ENCODE data around the gene ARHGAP25.

DNA sequence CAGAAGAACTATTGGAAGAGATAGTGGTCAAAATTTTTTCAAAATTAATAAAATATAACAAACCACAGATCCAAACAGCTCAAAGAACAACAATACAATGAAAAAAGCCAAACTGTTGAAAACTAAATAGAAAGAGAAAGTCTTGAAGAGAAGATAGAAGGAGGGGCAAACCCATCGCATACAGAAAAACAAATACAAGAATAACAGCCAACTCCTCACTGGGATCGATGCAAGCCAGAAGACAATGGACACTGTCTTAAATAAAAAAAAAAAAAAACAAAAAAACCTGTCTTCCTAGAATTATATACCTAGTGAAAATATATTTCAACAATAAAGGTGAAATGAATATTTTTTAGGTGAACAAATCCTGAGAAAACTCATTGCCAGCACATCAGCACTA lies 34.1 kb upstream of the ARHGAP25 start:
- TF ChIP-seq POLR2A (IDR thresholded peaks at IDR 0.05; ENCODE audit: low read depth, low read length) (no peak), BHLHE40 (IDR thresholded peaks at IDR 0.05; ENCODE audit: low read depth, low read length) (no peak), CHD1 (IDR thresholded peaks at IDR 0.05; ENCODE audit: low read depth, low read length) (no peak), RAD21 (IDR thresholded peaks at IDR 0.05; ENCODE audit: low read length) (no peak)
- TF ChIP-seq, protein P1, sequence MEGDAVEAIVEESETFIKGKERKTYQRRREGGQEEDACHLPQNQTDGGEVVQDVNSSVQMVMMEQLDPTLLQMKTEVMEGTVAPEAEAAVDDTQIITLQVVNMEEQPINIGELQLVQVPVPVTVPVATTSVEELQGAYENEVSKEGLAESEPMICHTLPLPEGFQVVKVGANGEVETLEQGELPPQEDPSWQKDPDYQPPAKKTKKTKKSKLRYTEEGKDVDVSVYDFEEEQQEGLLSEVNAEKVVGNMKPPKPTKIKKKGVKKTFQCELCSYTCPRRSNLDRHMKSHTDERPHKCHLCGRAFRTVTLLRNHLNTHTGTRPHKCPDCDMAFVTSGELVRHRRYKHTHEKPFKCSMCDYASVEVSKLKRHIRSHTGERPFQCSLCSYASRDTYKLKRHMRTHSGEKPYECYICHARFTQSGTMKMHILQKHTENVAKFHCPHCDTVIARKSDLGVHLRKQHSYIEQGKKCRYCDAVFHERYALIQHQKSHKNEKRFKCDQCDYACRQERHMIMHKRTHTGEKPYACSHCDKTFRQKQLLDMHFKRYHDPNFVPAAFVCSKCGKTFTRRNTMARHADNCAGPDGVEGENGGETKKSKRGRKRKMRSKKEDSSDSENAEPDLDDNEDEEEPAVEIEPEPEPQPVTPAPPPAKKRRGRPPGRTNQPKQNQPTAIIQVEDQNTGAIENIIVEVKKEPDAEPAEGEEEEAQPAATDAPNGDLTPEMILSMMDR (conservative IDR thresholded peaks at IDR 0.05; ENCODE audit: low read depth, low read length): no peak
